GM21576 (cell line): ENCODE data around the gene ZNF26.

ENCODE experiments used
- ATAC-seq: cut with Tn5 transposase; IDR thresholded peaks from one replicate; pipeline ENCODE4 v1.9.1; 2021; ENCODE audit warnings: mild to moderate bottlenecking, moderate library complexity; ENCODE audit not compliant: unreplicated experiment

Gene ZNF26

DNA sequence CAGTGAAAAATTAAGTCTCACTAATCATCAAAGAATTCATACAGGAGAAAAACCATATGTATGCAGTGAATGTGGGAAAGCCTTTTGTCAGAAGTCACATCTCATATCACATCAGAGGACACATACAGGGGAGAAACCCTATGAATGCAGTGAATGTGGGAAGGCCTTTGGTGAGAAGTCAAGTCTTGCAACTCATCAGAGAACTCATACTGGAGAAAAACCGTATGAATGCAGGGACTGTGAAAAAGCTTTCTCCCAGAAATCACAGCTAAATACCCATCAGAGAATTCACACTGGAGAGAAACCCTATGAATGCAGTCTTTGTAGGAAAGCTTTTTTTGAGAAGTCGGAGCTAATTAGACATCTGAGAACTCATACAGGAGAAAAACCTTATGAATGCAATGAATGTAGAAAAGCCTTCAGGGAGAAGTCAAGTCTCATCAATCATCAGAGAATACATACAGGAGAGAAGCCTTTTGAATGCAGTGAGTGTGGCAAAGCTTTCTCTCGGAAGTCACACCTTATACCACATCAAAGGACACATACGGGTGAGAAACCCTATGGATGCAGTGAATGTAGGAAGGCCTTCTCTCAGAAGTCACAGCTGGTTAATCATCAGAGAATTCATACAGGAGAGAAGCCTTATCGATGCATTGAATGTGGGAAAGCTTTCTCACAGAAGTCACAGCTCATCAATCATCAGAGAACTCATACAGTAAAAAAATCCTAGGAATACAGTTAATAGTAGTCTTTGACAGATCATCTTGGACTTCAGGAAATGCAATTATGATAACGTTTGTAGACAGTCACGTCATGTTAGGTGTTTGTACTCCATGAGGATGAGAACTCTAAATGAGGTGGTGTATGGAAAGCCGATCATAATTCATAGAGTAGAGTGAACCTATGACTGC is 72.3 kb downstream of the ZNF26 start:
- ATAC-seq = no peak

DNA sequence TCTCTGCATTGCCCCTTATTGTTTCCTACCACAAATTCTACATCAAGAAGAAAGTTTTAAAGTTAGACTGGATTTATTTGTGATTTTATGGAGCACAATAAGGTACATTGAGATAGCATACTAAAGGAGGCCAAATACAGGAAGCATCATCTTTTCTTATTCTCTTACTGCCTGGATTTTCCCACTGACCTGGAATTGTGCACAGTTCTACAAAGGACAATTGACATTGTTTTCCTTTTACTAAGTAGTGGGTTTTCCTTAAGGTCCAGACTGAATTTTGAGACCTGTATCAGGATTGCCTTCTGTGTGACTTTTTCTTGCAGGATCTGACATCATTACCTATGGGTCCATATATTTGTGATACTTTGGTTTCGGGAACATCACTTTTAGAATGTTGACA is 75.8 kb downstream of the ZNF26 start:
- no peak for ATAC-seq

DNA sequence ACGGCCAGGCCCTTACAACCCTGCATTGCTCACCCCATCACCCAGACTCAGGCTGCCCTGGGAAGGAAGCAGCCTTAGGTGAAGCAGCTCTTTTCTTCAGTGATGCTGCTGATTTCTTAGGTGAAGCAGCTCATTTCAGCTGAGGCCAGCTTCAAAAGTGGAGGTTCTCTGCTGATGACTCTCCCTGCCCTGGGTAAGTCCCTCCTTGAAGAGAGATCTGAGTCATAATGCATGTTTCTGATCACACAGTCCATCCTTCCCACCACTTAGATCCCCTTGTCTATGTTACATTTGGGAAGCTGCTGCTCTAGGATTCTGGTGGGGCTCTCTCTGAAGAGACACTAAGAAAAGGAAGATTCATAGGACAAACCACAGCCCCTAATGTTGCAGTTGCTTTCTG is 77.4 kb downstream of the ZNF26 start:
- ATAC-seq = no peak

DNA sequence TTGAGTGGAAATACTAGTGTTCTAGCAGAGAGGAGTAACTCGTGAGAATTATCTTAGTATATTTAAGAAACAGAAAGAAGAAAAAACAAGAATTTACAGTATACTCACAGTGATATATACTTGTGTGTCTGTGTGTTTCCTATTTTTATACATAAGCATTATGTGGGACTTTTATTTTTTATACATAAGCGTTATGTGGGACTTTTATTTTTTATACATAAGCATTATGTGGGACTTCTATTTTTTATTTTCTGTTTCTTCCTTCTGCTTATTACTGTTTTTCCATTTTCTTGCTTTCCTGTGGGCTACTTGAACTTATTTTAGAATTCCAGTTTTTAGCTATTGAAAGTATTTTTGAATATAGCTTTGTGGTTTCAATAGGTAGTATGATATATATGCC is 87.7 kb downstream of the ZNF26 start:
- no peak for ATAC-seq
